NCI-H82 (cell line): ENCODE results near the gene MMAB.
"Not testable (repeated sequence)": the region's sequence is repeated elsewhere in the genome, so short reads cannot be mapped to it uniquely, and the experiment has no call there.

Experiments used
- DNase-seq: peaks from one replicate; lab custom pipeline; 2025; lab: John Stamatoyannopoulos, UW

The MMAB gene

DNA sequence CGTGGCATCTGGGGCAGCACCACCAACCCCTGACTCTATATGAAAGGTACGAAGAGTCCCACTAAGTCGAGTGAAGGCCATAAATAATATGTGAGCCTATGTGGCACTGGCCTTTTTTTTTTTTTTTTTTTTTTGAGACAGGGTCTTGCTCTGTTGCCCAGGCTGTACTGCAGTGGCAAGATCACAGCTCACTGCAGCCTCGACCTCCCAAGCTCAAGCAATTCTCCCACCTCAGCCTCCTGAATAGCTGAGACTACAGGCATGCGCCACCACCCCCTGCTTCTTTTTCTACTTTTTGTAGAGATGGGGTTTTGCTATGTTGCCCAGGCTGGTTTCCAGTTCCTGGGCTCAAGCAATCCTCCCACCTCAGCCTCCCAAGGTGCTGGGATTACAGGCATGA is 28.8 kb upstream of the MMAB start:
- DNase-seq, result not testable (repeated sequence)

DNA sequence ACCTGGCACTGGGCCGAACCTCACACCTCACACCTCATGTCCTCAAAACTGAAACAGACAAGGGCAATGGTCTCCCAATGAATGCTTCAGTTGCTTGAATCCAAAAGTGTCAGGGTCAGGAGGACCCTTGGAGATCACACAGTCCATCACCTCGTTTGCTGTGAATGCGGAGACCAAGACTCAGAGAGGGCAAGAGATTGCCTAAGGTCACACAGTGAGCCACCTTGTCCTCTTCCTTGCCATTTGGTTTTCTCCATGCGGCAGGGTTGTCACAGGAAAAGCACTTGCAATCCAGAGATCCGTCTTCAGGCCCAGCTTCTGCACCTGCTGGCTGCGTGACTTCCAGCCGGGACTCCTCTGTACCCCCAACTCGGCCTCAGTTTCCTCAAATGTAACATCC is 28.3 kb upstream of the MMAB start:
- no peak for DNase-seq

DNA sequence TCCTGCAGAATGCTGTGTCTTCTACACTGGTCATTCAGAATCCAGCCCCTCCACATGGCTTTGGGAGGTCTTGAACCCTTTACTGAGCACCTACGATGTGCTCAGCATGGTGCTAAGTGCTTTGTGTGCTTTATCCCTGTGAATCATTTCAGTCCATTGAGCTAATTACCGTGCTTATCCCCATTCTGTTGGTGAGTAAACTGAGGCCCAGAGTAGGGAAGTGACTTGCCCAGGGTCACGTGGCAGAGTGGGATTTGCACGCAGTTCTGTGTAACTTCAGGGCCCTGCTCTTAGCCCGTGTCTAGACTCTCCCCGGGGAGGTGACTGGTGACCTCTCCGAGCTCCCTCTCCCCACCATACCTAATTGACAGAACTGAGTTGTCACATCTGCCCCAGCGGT is 27.7 kb upstream of the MMAB start:
- no peak for DNase-seq

DNA sequence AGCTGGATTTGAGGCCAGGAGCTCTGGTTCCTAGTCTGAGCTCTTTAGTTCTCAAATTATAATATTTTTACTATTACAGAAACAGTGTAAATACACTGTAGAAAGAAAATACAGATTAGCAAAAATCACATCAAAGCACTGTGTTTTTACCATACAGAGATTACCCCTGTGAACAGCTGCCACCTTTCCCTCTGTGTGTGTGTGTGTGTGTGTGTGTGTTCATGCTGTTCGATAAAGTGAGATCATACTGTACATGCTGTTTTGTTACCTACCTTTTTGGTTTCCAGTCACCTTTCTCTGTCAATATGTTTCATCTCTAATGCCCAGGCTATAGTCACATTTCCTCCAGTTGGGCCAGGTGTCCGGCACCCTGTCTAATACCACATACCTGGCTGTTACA is 27.2 kb upstream of the MMAB start:
- peak; percentile 29 for DNase-seq

DNA sequence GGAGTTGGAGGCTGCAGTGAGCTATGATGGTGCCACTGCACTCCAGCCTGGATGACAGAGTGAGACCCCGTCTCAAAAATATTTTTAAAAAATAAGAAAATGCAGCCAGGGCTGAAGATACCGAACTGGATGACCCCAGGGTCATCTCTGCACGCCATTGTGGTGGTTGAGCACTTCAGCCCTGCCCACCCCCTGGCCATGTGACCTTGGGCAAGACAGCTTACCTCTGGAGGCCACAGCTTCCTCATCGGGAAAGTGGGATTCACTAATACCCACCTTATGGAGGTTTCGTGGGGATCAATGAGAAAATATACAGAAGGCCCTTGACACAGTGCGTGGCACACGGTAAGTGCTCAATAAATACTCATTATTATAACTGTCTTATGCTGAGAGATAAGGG is 25.8 kb upstream of the MMAB start:
- no peak for DNase-seq

DNA sequence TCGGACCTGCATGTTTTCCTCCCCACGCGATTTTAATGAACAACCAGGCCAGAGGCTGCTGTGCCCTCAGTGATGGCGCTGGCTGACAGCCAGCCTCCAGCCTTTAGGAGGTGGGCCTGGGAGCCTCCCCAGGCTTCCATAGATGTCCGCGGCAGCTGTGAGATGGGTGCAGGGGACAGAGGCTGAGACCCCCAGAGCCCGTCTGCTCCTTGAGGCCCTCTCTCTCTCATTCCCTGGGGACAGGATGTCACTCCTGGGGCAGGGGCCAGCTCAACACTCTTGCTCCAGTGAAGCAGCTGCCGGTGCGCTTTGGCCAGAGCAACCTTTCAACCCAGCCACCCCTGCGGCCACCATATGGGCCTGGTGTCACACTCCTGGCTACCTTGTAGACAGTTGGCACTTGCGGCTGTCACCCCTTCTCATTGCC is 25.1 kb upstream of the MMAB start:
- DNase-seq, result no peak

DNA sequence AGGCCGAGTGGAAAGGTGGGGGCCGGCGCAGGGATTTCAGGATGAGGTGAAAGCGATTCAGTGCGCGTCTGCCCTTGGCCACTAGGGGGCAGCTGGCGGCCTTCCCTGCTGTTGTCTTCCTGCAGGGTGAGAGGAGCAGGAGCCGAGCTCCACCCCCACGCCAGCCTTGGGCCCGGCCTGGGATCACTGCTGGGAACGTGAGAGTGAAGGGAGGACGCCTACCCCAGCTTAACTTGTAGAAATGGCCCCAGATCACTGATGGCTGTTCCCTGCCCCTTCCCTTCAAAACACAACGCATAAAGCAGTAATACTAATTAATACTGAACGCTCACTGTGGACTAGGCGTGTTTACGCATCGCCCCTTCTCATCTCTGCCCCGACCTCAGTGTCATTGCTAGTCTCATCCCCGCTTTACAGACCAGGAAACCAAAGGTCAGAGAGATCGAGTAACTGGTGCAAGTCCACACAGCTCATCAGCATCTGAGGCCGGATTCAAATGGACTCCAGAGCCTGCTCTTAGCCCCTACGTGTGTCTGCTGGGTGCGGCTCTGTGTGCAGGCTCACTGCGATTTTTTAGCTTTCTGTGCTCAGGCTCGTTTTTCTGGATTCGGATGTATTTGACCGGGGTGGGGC is 24.6 kb upstream of the MMAB start:
- peak; percentile 95 for DNase-seq

DNA sequence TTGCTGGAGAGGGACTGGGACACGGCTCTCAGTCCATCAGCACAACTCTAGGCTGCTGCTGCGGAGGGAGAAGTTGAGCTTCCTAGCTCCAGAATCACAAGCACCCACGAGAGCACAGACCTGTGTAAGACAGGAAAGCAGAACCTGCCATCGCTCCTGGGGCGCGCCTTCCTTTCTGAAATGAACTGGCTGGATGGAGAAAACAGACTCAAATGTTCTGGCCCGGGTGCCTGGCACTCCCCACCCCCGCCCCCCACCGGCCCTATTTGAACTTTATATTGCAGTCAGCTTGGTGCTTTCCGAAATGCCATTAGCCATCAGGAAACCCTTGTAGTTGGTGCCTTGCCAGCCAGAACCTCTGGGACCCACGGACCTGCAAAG is 24.1 kb upstream of the MMAB start:
- no peak for DNase-seq

DNA sequence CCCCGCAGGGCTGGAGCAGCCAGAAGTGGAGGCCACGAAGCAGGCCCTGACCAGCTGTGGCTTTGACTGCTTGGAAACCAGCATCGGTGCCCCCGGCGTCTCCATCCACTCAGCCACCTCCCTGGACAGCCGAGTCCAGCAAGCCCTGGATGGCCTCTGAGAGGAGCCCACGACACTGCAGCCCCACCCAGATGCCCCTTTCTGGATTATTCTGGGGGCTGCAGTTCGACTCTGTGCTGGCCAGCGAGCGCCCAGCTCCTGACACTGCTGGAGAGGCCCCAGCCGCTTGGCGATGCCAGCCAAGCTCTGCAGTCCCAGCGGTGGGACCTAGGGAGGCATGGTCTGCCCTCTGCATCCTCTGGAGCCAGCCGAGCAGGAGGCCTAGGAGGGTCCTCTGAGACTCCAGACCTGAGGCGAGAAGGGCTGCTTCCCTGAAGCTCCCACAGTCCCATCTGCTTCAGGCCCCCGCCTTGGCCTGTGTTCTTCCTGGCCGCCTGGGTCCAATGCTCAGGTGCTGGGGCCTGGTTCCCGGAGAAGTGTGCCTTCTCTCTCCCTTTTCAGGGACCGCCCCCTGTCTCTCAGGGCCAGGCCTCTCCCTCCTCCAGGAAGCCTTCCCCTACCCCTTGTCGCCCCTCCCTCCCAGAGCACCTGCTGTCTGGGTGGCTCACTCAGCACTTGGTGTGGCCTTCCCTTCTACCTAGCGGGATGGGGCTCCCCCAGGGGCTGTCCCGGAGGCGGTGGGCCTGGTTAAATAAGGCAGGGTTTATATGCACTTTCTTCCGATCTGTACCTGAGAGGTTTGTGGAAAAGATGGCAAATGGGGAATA is 23.3 kb upstream of the MMAB start:
- DNase-seq, result peak; percentile 66

DNA sequence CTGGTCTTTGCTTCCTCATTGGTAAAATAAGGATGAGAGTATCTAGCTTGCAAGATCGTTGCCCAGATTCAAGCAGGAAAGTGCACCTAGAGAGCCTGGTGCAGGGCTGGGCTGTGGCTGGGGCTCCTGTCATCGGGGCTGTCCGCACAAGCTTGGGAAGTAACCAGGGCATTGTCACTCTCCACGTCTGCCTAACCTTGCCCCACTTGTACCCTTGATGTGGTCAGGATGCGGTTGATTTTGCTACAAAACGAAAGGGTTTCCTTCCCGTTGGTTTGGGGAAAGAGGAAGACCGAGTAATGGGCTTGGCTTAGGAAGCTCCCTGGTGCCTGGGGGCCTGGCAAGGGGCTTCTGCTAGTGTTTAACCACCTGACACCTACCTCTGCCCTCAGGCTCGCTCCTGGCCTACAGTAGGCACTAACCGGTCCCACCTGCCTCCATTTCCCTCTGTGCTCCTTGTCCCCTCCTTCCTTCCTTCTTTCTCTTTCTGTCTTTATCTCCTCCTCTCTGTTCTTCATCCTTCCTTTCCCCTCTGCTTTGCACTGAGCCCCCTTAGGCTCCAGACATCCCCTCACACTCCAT is 22.1 kb upstream of the MMAB start:
- DNase-seq, result no peak

DNA sequence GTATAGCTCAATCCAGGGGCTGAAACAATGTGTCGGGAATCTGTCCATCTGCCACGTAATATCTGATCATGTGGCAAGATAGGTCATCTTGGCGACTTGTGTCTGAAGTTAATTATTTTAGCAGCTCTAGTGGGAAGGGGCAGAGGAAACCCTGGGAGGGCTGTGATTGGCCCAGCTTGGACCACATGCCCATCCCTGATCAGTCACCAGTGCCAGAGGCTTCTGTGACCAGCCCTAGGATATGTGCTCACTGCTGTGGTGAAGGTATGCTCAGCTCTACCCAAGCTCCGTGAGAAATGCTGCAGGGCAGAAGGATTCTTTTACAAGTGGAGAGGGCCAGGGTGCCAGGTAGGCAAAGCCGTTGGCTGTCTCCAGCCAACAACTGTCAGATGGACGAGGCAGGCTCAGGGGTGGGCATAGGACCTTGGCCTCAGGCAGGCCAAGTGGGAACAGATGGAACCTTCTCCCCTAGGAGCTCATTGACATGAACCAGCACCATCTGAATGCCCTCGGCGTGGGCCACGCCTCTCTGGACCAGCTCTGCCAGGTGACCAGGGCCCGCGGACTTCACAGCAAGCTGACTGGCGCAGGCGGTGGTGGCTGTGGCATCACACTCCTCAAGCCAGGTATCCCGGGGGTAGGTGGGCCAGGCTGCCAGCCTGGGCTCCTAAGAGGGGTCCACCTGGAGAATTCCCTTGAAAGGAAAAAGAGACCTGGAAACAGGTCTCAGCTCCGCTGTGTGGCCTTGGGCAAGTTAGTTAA is 21.4 kb upstream of the MMAB start:
- peak; percentile 24 for DNase-seq

DNA sequence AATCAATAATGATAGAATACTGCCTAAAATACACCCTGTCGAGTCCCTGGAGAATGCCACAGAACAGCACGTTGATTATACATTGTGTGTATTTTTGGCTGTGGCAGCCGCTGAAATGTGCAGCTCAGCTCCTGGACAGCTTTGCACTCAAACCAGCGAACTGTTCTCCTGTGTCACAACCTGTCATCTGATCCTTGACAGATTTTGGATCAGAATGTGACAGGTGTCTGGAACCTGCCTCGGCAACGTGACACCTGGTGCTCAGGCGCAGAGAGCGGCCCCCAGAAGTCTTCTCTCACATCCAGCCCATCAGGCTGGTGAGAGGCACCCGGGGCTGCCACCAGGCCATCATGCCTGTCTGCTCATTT is 19.6 kb upstream of the MMAB start:
- no peak for DNase-seq

DNA sequence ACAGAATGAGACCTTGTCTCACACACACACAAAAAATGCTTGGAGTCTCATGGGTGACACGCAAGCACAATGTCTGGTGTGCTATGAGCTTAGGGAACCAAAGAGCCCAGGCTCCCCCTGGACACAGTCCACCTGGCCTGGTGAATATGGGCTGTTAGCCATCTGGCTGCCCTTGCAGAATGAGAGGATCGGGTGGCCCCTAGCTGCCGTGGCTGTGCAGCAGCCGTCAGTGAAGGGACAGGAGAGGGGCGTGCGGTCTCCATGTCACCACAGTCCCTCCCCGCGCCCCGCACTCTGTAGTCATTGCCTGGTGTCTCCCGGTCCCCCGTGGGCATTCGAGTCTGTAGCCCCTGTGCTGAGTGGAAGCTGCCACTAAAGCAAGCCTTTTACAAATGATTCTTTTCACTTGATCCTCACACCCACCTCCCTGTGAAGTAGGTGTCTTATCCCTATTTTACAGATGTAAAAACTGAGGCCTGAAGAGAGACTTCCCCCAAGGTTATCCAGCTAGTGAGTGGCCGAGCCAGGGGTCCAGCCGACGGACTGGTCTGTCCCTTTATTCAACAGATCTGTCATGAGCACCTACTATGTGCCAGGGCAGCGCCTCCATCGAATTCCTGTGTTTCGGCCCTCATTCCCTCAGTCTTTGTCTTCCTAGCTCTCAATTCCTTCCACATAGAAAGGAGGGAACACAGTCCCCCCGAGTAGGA is 19.0 kb upstream of the MMAB start:
- DNase-seq, result peak; percentile 28

DNA sequence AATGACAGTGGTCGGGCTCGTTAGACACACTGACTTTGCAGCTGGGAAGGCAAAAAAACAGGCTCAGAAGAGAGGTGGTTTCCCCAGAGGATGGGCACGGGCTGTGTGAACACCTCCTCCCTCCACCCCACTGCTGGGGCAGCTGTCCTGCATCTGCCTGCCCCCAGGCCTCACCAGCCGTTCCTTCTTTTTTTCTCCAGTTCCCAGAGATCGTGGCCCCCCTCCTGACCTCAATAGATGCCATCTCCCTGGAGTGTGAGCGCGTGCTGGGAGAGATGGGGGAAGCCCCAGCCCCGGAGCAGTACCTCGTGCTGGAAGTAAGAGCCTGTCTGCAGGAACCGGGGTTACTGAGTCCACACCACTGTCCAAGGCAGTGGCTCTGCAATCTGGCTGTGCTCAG is 17.7 kb upstream of the MMAB start:
- DNase-seq, result no peak

DNA sequence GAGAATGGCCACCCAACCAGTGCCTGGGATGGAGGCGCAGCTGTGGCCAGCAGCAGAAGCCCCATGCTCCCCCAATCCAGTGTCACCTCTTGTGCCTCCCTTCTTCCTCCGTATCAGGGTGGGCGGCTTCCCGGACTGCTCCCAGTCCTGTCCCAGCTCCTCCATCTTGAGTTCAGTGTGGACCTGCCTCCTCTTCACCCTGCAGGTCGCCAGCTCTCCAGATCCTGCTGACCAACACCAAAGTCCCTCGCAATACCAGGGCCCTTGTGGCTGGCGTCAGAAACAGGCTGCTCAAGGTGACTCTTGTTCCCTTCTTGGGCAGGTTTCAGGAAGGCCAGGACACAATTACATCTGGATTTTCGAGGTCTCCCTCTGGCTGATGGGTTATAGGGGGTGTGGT is 17.3 kb upstream of the MMAB start:
- no peak for DNase-seq

DNA sequence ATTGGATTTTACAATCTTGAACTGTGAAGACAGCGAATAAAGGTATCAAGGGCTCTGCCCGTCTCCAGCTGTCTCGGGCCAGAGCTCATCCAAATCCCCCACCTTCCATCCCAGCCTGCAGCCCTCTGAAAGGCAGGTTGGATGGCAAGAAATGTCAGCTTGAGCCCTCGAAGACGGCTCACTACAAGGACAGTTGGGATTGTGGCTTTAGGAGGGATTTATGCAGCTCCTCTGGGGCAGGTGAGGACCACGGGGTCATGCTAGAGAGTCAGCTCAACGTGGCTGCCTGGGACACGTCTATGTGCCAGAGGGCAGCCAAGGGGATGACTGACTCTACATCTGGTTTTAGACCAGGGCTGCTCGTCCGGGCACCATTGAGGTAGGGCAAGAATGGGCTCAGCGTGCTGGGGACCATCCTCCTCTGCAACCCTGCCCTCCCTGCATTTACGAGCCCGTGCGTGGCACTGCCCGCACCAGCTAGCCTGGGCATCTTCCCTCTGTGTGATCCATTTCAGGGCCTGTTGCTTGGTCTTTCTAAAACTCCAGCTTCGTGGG is 16.5 kb upstream of the MMAB start:
- DNase-seq, result peak; percentile 88

DNA sequence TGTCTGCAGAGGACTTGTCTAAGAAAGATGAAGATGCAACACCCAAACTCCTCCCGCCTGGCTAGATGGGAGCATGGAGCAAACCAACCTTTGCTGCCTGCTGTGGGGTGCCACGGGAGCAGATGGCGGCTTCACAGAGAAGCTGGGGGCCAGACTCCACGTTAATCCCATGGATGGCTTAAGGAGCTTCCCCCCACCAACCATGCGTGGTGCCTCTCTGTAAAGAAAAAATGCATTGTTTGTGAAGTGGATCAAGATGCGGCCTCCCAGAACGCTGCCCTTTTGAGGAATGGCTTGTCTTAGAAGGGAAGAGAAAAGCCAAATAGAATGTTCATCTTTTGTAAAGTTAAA is 15.9 kb upstream of the MMAB start:
- peak; percentile 96 for DNase-seq

DNA sequence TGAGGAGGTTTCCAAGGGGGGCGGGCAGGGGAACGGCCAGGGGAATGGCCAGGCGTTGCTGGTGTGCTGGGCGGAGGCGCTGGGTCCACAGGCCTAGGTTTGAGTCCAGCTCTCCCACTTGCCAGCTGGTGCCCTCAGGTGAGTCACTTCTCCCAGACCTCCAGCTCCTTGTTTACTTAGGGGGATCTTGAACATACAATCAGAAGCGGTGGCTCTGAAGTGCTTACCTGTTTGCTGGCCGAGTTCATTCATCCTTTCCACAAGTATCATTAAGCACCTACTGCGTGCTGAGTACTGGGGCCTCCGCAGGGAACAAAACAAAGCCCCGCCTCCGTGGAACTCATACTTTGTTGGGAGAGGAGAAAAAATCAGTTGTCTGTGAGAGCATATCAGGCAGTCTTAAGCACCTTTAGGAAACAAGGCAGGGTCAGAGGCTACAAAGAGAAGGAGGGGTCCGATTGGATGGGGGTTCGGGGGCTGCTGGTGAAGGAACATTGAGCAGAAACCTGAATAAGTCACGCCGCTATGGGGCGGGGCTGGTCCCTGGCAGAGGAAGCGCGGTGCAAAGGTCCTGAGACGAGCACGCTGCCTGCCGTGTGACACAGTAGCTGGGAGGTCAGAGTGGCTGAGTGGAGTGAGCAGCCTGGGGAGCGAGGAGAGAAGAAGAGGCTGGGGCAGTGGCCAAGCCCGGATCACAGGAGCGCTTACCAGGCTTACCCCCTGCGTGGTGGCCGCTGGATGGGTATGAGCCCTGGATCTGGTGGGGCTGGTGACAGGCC is 15.3 kb upstream of the MMAB start:
- no peak for DNase-seq

DNA sequence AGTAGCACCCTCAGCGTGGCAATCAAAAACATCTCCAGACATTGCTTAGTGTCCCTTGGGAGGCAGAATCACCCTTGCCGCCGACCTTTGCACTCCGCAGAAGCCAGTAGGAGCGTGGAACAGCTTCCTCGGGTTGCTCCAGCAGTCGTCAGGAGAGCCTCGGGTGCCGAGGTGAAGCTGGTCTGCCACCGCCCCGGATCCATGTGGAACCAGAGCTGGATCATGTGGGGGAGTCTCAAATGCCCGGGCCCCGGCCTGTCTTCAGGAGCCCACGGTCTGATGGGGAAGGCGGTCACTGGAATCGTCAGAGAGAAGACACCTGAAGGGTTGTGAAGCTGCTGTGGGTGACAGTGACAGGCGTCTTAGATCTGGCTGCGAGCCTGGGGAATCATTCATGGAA is 14.6 kb upstream of the MMAB start:
- DNase-seq, result no peak

DNA sequence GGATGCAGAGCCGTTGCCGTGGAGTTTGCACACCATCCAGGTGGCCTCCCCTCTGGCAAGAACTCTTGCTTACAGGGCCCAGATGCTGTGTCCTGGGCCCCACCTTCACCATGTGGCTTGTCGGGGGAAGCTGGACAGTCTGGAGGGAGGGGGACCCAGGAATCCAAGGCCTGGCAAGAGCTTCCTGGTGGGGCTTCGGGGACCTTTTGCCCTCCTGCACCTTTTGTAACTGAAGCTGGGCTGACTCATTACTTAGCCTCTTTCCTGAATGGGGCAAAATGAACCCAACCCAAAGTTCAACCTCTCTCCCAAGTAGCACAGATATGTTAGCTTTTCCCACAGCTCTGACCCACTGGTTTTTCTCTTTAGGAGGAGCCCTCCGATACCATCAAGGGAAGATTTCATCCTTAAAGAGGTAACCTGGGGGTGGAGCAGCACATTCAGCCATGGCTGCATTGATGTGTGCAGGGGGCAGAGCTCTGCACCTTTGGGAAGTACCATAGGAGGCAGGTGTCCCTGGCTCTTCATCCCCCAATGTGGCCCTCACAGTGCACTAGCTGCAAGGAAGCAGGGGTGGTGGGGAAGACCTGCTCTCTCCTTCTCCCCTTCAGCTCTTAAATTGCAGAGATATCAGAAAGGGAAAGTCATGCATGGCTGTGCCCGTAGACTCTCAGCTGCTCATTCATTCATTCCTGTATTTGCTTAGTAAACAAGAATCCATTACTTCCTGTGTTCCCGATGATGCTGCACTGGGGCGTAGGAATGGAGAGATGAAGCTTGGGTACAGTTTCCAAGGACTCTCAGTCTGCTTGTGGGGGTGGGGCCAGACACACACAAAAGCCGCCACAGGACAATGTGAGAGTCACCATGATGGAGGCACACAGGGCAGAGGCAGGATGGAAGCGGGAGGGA is 13.3 kb upstream of the MMAB start:
- peak; percentile 18 for DNase-seq
